A673 (cell line): ENCODE measurements around the gene ANAPC1. TPM values are rescaled to one million over a fixed set of nuclear protein-coding genes. Genes with fewer than 3 reads are reported as not detected.
"Not testable (repeated sequence)": the region's sequence is repeated elsewhere in the genome, so short reads cannot be mapped to it uniquely, and the experiment has no call there.

Source experiments
- BruUV-seq: library from RNA; stranded (reverse); fragments of 400-500 nt; replicated peaks from 2 replicates; lab custom pipeline; 2021; lab: Mats Ljungman, UMichigan
- CTCF ChIA-PET: fragments of 300-600 bp; sonication (Branson Sonifier 250); formaldehyde crosslinking; loops from one replicate; lab custom pipeline; 2022; ENCODE audit warnings: antibody characterized with exemption; lab: Charles Lee
- POLR2A ChIA-PET: fragments of 300-600 bp; sonication (Branson Sonifier 250); formaldehyde crosslinking; loops from one replicate; lab custom pipeline; 2022; ENCODE audit warnings: antibody characterized with exemption; ENCODE audit not compliant: low non-redundant PET; lab: Charles Lee
- DNase-seq: peaks from one replicate; pipeline ENCODE4 v3.0.0-alpha.2; 2015; ENCODE audit warnings: low spot score
- H3K27ac ChIP-seq: fragments of 200-600 bp; sonication (generic); 2 replicates; pipeline ENCODE4 v1.5.1; 2016; ENCODE audit warnings: mixed run types, low read depth, mild to moderate bottlenecking, mixed read lengths, antibody characterized with exemption, low read length; ENCODE audit not compliant: poor library complexity, severe bottlenecking
- H3K27me3 ChIP-seq: fragments of 200-600 bp; sonication (generic); replicated peaks from 2 replicates; pipeline ENCODE4 v1.6.1; 2017; ENCODE audit warnings: mixed run types, low read depth, mild to moderate bottlenecking, mixed read lengths, antibody characterized with exemption, low read length; ENCODE audit not compliant: insufficient read depth, poor library complexity
- H3K36me3 ChIP-seq: fragments of 200-600 bp; sonication (generic); 2 replicates; pipeline ENCODE4 v1.6.1; 2016; ENCODE audit warnings: mixed run types, mild to moderate bottlenecking, mixed read lengths, antibody characterized with exemption, low read length; ENCODE audit not compliant: insufficient read depth, poor library complexity, severe bottlenecking
- H3K4me1 ChIP-seq: fragments of 200-600 bp; sonication (generic); 2 replicates; pipeline ENCODE4 v1.6.1; 2017; ENCODE audit warnings: mixed run types, mild to moderate bottlenecking, mixed read lengths, antibody characterized with exemption, low read length; ENCODE audit not compliant: insufficient read depth, poor library complexity, severe bottlenecking
- H3K4me3 ChIP-seq: fragments of 200-600 bp; sonication (generic); 2 replicates; pipeline ENCODE4 v1.5.1; 2016; ENCODE audit warnings: low read depth, mixed run types, mild to moderate bottlenecking, mixed read lengths, low read length; ENCODE audit not compliant: poor library complexity, severe bottlenecking
- H3K9me3 ChIP-seq: fragments of 200-600 bp; sonication (generic); 2 replicates; pipeline ENCODE4 v1.6.1; 2016; ENCODE audit warnings: mixed run types, low read depth, mild to moderate bottlenecking, mixed read lengths, antibody characterized with exemption, low read length; ENCODE audit not compliant: poor library complexity, severe bottlenecking
- intact Hi-C: fragments of 100-400 bp; cut with micrococcal nuclease; formaldehyde crosslinking; loops from one replicate; pipeline ENCODE4 v1.10.0; 2022; ENCODE audit not compliant: unreplicated experiment
- total RNA-seq: library from RNA; stranded (reverse); gene quantifications from 2 replicates; pipeline ENCODE4 v1.2.3, GENCODE V29; 2021
- TF ChIP-seq, protein P1 (sequence below): fragments of 300-800, 200-600 bp; sonication (generic); conservative IDR thresholded peaks from 2 replicates; pipeline ENCODE4 v1.5.1; 2017; ENCODE audit warnings: low read depth, mild to moderate bottlenecking, antibody characterized with exemption, low read length, moderate library complexity, mixed read lengths

The ANAPC1 gene
- total RNA-seq, 1 experiment from 2014 or later, result 107 TPM

DNA sequence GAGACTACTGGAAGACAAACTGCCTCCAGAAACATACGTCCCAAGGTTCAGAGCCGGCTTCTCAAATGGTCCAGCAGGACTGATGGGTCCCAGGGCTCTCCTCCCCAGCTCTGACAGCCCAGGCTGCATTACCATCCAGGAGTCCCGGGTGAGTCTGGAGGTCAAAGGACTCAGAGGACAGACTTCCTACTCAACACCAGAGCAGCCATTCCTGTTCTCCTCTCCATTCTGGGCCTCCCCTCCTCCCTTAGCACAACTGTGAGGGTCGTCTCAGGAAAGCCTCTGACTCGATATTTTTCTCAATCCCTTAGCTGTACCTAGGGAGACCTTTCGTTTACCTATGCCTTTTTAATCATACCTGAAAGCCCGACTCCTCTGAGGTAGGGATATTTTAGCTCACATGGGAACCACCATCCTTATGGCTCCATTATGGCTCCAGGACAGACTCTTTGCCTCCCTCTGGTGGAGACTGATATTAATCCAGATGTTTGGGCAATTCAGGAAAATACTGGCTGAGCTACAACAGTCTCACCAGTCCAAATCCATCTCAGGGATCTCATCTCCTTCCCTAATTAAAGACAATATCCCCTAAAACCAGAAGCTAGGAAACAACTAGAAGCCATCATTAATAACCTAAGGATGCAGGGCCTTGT is 70.9 kb downstream of the ANAPC1 start:
- BruUV-seq, DNase-seq, POLR2A ChIA-PET, H3K27me3 ChIP-seq, CTCF ChIA-PET, H3K27ac ChIP-seq, intact Hi-C loops, H3K4me1 ChIP-seq, H3K4me3 ChIP-seq, H3K36me3 ChIP-seq, H3K9me3 ChIP-seq: not testable (repeated sequence)
- TF ChIP-seq, protein P1, sequence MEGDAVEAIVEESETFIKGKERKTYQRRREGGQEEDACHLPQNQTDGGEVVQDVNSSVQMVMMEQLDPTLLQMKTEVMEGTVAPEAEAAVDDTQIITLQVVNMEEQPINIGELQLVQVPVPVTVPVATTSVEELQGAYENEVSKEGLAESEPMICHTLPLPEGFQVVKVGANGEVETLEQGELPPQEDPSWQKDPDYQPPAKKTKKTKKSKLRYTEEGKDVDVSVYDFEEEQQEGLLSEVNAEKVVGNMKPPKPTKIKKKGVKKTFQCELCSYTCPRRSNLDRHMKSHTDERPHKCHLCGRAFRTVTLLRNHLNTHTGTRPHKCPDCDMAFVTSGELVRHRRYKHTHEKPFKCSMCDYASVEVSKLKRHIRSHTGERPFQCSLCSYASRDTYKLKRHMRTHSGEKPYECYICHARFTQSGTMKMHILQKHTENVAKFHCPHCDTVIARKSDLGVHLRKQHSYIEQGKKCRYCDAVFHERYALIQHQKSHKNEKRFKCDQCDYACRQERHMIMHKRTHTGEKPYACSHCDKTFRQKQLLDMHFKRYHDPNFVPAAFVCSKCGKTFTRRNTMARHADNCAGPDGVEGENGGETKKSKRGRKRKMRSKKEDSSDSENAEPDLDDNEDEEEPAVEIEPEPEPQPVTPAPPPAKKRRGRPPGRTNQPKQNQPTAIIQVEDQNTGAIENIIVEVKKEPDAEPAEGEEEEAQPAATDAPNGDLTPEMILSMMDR, result 0 out of 2 replicates have a peak, but pooled peaks have one; percentile 7

DNA sequence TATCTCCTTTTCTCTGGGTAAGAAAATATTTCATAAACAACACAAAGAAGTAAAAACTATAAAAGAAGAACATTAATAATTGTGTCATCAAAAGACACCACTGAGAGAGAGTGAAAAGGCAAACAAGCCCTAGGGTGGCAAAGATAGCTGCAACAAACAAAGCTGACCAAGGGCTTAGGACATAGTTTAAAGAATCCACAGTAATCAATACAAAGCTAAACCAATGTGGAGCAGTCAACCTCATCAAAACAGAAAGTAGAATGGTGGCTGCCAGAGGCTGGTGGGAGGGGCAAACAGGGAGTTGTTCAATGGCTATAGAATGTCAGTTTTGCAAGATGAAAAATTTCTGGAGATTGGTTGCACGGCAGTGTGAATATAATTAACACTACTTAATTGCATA is 93.4 kb downstream of the ANAPC1 start:
- BruUV-seq, POLR2A ChIA-PET, H3K27me3 ChIP-seq: not testable (repeated sequence)

DNA sequence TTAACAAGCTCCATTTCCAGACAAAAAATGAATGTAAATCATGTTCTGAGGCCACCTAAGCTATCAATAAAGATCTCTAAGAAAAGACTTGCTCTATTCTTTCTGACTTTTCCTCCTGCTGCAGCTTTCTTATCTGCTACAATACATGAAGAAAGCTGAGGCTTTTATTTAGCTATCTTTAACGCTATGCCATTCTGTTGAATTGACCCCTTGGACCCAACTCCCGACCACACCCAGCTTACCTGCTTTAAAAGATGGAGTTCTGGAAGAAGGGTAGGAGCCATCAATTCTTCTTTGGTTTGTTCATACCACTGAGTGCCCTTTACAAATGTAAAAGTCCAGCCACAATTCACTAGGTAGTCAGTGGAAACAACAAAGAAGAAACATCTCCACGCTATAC is 99.9 kb downstream of the ANAPC1 start:
- H3K4me3 ChIP-seq, intact Hi-C loops, H3K27me3 ChIP-seq, CTCF ChIA-PET, POLR2A ChIA-PET, H3K9me3 ChIP-seq, H3K36me3 ChIP-seq, H3K27ac ChIP-seq, H3K4me1 ChIP-seq, DNase-seq, BruUV-seq: not testable (repeated sequence)

More for the DNA sequence above, 93.4 kb downstream of the ANAPC1 start:
- H3K36me3 ChIP-seq, H3K4me1 ChIP-seq, intact Hi-C loops, H3K27ac ChIP-seq, H3K4me3 ChIP-seq, CTCF ChIA-PET, H3K9me3 ChIP-seq, DNase-seq: not testable (repeated sequence)

DNA sequence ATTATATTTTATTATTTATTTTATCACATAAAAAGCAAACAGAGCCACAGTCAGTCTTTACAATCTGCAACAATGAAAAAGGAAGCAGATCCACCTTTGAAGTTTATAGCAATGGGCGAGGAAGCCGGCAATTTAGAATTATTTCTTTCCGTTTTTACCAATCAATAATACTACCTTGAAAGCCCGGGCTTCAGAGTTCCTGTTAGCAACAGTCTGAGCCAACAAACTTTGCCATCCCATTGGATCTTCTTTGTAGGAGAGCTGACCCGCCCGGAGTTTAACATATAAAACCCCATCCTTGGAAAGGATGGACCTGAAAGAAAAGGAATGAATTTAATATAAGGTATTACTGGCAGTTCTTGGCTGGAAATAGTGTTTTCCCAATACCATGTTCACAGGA is 101.8 kb downstream of the ANAPC1 start:
- H3K36me3 ChIP-seq, H3K27ac ChIP-seq, DNase-seq, H3K4me1 ChIP-seq, intact Hi-C loops, POLR2A ChIA-PET, CTCF ChIA-PET, BruUV-seq, H3K27me3 ChIP-seq, H3K4me3 ChIP-seq, H3K9me3 ChIP-seq: not testable (repeated sequence)

DNA sequence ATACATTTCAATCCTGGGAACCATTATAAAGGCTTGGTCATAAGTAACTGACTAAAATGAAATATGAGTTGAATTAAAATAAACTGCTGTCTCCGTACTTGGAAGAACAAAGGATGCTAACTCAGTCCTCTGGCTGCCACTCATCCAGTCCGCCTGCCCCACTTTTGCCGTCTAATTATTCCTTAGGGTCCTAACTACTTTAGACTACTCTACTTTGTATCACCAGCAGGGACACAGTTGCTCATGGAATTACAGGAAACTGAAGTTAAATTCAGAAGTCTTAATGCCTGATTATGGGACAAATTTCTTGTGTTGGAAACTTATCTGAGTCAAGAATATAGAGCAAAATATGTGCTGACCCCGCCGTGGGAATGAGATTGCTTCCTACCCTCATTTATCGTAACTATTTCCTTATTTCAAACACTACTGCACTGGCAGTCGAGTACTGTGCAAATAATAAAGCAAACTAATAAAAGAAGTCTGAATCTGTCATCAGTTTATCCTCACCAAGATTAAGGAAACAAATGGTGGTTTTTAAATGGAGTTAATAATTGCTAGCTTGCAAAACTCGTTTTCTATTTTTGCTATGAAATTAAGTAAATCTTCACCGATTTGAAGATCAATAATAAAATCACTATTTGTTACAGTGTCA is 102.4 kb downstream of the ANAPC1 start:
- H3K9me3 ChIP-seq, H3K27ac ChIP-seq, H3K27me3 ChIP-seq, H3K36me3 ChIP-seq, intact Hi-C loops, POLR2A ChIA-PET, H3K4me3 ChIP-seq, CTCF ChIA-PET, H3K4me1 ChIP-seq, DNase-seq, BruUV-seq: not testable (repeated sequence)

DNA sequence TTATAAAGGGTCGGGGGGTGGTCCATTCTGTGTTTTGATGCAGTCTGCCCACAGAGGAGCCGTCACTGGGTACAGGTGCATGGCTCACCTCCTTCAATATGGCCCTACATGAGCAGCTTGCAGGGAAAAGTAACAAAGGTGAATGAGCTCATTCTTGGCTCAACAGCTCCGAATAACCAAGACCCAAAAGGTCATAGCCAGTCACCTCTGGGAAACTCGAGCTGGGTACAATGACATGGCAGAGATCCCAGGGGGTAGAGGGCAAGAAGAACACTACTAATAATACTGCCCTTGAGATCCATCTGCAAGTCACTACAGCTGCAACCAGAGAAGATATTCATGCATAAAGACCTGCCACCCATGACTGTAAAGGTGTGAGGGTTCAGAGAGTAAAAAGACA is 106.8 kb downstream of the ANAPC1 start:
- H3K27me3 ChIP-seq, BruUV-seq, intact Hi-C loops, DNase-seq, H3K27ac ChIP-seq, POLR2A ChIA-PET, H3K9me3 ChIP-seq, H3K4me1 ChIP-seq, H3K4me3 ChIP-seq, CTCF ChIA-PET, H3K36me3 ChIP-seq: not testable (repeated sequence)

DNA sequence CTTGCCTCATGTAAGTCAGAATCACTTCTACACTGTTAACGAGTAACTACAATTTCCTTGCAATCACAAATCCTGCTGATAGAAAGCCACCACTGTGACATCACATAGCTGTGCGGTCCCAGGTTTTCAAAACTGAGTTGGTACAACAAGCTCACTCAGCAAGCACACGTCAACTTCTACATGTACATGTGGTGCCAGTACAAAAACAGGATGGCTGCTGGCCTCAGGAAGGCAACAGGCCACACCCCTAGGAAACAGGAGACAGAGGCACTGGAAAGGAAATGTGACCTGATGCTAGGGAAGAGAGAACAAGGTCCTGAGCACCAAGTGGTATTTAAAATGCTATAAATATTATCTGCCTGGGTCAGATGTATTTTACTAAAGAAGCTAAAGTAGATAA is 107.7 kb downstream of the ANAPC1 start:
- H3K9me3 ChIP-seq, DNase-seq, BruUV-seq, H3K27ac ChIP-seq, H3K36me3 ChIP-seq, CTCF ChIA-PET, H3K4me1 ChIP-seq, intact Hi-C loops, POLR2A ChIA-PET, H3K27me3 ChIP-seq, H3K4me3 ChIP-seq: not testable (repeated sequence)
